Measurements from ENCODE around the gene KCNQ5.
"Not testable (repeated sequence)": the region's sequence is repeated elsewhere in the genome, so short reads cannot be mapped to it uniquely, and the experiment has no call there.

The KCNQ5 gene

DNA sequence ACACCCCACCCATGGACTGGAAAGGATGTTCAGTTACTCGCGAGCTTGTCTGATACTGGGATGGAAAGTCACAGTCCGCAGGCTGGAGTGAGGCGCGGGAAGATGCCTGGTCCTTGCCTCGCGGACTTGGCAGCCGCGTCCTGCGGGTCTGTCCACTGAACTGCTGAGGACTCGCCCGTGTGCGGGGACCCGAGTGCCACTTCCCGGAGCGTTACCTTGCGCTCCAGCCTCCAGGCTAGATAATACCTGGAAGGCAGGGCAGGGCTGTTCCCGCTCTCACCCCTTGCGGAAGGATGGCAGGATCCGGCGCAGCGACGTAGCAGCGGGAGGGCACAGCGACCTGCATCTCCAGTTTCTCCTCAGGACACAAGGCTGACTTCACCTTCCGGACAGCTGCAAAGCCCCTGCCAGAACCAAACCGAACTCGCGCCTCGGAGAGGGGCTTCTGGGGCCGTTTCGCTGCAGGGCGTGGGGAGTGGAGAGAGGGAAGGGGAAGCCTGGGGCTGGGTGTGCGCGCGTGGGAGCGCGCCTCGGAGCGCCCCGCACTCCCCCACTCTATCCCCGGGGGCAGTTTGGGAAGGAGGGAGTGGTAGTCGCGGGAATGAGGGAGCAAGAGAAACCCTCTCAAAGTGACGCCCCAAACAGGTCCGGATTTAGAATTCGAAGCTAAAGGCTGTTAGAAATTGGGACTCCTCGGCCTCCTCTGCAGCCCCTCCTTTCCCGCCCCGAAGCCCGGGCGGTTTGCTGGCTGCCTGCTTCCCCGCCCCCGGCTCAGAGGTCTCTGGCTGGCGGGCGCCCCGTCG, at the start of gene KCNQ5:
Gene KCNQ5 (plus strand): TSS at position 774 of the 803 bp plus-strand sequence.
- DNase-seq: peak; percentile 27 to 83

DNA sequence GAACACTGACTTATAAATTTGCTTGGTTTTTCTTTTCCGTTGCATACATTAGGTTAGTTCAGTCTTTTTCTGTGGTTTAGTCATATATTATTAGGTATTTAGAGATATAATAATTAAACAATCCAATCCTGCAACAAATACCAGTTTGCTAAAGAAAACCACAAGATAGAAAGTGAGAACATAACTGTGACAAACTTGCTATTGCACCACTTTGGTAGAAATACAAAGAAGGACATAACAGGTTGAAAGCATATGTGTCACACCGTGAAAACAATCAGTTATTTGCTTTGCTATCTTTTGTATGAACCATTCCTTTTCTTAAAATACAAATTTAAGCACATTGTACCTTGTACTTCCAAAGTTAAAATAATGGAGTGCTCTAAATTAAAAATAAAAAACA, 42.0 kb upstream of the KCNQ5 start:
- peak; percentile 65 to 77 for DNase-seq

DNA sequence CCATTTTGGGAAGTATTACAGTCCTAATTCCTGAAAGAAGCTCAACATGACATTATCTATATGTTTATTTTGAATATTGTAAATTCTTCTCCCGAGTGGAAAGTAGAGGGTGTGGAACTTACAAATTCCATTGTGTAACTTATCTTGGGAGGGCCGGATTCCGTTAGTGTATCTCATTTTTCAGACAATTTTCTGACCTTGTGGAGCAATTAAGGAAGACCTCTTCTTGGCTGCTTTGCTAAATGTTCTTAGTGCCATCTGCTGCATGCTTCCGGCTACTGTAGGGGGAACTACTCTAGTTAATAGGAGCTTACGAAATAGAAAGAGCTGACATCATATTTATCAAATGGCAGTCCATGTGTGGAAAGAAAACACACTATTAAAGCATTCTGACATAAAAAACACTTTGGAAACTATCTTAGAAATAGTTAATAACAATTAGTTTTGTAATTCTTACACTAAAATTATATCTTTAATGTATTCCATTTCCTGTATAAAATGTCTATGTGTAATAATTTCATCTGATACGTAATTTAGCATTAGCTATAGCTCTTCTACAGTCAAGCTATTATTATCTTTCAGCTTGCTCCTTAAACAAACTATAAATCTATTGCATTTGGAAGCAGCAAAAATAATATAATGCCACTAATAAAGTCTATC, 41.5 kb upstream of the KCNQ5 start:
- peak; percentile 97 to 99 for DNase-seq

DNA sequence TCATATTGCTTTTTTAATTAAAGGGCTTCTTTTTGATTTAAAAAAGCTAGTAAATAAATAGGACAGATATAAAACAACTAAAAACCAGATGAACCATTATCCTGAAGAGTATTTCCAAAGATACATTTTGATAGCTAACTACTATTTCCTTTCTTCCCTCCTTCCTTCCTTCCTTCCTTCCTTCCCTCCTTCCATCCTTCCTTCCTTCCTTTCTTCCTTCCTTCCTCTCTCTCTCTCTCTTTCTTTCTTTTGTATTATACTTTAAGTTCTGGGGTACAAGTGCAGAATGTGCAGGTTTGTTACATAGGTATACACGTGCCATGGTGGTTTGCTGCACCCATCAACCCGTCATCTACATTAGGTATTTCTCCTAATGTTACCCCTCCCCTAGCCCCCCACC, 40.9 kb upstream of the KCNQ5 start:
- DNase-seq: not testable (repeated sequence)

DNA sequence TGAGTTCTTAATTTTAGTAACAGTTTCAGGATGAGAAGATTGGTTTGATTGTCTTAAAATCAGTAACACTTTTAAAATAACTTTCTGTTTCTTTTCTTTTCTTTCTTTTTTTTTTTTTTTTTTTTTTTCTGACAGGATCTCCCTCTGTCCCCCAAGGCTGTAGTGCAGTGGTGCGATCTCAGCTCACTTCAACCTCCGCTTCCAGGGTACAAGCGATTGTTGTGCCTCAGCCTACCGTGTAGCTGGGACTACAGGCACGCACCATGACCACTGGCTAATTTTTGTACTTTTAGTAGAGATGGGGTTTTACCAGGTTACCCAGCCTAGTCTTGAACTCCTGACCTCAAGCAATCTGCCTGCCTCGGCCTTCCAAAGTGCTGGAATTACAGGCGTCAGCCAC, 33.7 kb upstream of the KCNQ5 start:
- DNase-seq: no peak

DNA sequence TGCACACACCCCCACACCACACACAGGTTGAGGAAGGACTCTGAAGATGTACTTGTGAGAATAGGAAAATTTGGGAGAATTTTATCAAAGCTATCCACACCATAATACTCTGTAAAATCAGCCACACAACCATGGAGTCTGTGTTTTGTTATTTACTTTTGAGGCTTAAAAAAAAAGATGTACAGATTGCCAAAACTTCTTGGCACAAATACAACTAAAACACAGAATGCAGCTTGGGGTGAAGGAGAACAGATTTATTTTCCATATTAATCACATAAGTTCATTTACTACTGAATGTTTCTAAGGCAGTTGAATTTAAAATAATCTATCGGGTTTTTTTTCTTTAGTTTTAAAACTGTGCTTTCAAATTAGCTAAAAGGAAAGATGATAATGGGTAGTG, 32.8 kb upstream of the KCNQ5 start:
- no peak for DNase-seq

DNA sequence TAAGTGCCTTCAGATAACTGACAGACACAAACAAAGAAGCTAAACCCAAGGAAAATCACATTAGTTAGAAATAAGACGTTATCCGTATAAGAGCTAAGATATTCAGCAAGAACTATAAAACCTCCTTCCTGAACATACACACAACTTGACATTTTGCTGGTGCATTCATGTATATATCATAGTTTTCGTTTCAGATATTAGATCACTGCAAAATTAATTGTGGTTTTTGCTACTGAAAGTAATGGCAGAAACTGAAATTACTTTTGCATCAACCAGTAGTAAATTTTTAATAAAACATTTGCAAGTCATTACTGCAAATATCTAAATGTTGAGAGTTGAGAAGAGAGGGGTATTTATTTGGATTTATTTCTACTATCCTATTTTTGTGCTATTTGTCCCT, 26.1 kb upstream of the KCNQ5 start:
- no peak for DNase-seq

DNA sequence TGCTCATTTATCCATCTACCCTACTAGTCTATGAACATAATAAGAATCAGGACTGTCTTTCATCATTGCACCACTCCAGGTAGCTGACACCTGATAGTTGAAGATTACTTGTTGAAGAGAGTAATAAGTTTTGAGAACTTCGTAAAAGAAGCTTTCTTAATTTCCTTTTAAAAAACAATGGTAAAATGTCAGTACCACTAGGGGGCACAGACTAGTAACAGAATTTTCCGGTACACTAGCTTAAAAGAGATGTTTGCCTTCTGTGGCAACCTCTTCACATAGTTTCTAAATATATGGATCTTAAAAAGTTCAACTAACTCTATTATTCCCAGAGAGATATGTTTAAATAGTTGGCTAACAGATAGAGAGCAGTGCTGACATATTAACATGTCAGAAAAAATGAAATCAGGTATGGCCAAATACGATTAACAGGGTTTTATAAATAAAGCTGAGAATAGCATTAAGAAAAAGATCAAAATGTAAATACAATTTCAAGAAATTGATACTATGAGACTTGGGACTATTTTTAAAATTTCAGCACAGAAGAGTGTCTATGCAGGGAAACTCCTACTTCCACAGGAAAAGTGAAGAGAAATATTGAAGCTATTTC, 5.4 kb upstream of the KCNQ5 start:
- DNase-seq: peak; percentile 68 to 78

DNA sequence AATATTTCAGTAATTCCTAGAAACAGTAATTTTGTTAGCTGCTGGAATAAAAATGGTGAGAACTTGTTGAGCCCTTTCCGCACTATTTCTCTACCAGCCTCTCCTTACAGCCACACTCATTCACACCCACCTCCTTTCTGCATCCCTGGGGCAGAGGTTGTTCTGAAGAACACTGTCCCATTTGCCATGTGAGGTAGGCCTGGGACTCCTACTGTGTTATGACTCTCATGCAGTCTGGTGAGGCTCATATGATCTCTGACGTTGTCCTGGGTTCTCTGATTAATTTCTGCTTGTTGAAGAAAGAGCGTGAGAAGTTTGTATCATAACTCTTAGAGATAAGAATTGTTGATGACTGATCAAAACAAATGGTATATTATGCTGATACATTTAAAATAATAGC, 4.1 kb upstream of the KCNQ5 start:
- DNase-seq: no peak

DNA sequence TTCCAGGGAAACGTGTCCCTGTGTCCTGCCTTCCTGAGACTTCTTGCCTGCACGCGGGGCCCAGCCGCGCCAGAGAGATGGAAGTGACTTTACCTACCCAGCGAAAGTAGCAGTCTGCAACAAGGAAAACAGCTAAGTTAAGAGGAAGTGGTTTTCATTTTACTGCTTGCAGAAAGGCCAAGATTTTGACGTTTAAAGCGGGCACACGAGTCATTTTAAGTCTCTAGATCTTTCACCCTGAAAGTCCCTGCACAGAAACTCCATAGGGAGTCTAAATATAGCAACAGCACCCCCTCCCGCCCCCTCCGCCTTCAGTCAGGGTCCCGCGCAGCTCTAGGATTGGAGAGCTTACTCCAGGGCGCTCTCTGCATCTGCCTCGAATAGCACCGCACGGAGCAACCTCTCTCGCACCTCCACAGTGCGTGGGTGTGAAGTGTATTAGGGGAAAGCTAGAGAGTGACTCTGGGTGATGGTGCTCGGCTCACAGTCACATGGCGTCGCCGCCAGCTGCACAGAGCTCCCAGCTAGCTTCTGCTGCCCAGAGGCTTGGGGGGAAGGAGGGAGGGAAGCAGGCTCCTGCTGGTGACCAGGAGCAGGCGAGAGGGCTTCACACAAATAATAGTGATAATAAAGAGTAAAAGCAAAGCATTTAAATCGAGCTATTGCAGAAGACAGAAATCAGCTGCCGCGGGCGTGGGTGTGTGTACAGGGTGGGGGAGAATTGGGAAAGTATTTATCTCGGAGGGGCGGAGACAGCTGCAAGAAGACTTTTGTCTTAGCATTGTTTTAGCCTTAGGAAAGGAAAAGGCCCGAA, 1.8 kb upstream of the KCNQ5 start:
- DNase-seq: peak; percentile 77 to 78

DNA sequence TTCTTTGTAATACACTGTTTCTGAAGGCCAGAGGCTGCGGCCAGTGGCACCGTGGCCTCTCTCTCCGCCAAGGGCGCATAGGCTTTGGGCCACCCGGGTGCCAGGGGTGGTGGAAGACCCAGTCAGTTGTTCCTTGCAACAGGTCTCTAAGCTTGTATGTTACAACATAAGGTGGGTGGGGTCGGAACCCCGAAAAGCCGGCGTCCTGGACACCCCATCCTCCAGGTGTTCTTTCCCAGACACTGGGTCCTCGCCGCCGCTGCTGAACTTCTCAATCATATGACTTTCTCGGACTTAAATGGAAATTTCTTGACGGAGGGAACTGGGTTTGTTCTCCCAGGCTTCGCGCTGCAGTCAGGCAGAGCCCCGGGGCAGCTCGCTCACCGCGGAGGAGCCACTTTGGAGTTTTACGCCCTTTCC, 983 bp upstream of the KCNQ5 start:
- no peak for DNase-seq

DNA sequence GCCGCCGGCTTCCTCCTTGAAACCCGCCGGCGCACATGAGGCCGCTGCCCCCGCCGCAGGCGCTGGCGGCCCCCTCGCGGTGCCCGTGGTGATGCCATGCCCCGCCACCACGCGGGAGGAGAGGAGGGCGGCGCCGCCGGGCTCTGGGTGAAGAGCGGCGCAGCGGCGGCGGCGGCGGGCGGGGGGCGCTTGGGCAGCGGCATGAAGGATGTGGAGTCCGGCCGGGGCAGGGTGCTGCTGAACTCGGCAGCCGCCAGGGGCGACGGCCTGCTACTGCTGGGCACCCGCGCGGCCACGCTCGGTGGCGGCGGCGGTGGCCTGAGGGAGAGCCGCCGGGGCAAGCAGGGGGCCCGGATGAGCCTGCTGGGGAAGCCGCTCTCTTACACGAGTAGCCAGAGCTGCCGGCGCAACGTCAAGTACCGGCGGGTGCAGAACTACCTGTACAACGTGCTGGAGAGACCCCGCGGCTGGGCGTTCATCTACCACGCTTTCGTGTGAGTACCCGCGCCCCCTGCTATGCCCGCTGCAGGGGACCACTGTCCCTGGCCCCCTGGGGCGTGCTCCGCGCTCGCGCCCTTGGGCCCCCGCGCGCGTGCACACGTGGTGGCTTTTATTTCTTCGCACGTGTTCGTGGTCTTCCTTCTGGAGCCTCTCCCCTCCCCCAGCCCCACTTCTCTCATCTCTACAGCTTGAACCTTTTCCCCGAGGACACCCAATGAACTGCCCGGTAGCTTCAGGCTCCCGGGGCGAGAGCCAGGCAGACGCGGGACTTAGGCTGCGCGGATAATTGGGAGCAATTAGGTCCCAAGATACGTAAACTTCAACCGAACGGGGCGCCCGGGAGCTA, 453 bp downstream of the KCNQ5 start:
- DNase-seq: peak; percentile 63 to 83

DNA sequence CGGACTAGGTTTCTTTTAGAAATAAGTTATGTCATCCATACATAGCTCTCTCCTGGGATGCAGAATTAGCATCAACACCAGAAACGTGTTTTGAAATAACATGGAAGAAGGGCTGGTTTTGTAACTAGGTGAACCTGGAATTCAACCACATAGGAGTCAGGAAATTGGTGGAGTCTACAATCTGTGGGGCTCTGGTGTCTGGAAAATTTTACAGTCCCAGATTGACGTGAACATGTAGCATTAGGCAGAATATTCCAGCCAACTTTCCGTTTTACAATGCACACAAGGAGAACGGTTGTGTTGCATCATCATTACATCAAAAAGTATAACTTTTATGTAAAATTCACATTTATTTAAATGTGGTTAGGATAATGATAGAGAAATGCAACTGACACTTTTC, 1.9 kb downstream of the KCNQ5 start:
- no peak for DNase-seq

DNA sequence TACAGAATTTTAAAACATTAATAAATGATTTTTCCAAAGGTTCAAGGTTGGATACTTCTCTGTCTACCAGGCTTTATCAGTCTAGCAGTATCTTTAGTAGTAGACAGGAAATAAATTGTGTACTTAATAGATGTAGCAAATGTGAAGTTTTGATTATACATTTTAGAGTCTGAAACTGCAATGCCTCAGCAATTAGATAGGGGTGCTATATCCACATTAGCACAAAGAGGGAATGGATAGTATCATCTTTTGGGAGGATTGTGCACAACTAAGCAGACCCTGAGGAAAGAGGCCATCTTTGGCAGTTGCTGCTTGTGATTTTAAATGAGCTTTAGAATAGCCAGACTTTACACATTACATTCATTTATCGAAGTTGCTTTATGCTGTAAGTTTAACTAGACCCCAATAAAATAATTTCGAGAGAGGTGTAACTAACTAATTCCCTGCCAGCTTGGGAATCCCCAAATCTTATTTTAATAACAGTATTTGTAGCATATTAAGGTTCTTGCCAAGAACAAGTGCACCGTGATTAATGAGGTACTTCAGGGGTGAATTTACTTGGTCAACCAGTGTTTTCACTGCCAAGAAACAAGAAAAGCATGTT, 2.8 kb downstream of the KCNQ5 start:
- peak; percentile 87 to 94 for DNase-seq

DNA sequence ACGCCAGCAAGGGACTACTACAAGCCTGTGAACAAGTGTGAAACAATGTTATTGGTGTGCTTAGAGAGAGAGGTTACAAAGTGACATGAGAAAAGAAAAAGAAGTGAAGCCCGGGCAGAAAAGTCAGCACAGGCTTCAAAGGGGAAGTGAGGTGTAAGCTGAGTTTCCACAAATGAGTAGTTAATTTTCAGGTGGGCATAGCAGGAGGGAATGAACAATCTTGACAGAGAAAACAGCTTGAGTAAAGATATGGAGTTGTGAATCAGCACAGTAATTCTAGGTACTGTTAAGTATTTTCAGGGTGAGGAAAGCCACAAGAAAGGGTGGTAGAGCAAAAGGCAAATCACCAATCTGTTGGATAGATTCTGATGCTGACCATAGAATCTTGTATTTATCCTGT, 4.3 kb downstream of the KCNQ5 start:
- DNase-seq: peak; percentile 17 to 18

DNA sequence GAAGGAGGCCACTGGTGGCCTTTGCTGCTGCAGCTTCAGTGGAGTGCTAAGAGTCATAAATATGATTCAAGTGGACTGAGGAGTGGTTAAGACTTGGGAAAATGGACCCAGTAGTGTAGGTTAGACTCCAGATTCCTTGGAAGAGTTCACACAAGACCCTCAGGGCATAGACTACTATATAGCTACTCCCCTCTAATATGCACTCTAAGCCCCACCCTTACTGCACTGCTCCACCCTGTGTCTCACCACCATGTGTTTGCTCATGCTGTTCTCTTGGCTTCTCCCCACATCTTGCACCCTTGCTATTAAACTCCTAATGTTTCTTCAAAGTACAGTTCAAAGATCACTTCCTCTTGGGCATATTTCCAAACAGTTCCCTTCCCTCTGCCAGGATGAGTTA, 5.7 kb downstream of the KCNQ5 start:
- no peak for DNase-seq

DNA sequence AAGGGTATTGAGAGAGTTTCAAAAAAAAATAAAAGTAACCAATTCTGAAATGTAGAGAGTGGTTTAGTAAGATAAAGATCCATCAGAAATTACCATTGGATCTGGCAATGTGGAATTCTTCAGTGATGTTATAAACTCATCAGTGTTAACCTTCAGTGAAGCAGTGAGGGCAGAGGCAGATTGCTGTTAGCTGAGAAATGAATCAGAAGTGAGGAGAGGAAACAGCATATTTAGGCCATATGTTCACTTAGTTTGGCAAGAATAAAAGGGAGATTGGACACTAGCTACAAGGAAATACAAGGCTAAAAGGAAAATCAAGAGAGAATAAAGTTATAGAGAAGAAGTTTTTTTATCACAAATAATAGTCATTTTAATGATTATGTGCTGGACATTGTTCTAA, 9.6 kb downstream of the KCNQ5 start:
- no peak for DNase-seq

DNA sequence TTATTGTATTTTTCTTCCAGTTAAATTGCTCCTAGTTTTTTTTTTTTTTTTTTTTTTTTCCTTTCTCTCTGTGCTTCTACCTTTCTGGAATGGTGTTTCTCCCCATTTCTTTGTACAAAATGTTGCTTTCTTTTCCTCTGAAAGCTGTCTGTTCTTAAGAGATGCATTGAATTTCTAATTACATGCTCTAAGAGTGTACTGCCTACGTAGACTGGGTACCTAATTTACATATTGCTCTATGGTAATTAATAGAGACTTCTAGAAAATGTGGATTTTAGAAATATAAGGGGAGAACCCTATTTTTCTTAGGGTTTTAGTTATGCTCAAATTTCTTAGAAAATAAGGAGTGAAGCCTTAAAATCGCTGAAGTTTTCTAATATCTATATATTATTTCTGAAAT, 13.8 kb downstream of the KCNQ5 start:
- no peak for DNase-seq

DNA sequence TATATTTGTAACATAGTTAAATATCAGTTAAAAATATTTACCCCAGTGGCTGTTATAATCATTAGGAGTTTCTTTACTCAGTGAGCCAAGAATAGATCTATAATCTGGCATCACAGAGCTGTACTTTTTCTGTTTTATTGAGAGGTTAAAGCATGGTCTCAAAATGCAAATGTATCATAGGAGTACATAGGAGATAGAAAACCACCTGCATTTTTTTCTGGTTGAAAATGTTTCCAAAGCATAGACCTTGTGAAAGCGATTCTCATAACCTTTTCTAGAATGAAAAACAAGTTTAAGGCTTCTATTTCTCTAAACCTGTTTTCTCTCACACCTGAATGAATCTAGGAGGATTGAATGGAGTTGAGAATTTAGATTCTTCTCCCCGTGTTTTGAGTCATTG, 14.4 kb downstream of the KCNQ5 start:
- DNase-seq: no peak

DNA sequence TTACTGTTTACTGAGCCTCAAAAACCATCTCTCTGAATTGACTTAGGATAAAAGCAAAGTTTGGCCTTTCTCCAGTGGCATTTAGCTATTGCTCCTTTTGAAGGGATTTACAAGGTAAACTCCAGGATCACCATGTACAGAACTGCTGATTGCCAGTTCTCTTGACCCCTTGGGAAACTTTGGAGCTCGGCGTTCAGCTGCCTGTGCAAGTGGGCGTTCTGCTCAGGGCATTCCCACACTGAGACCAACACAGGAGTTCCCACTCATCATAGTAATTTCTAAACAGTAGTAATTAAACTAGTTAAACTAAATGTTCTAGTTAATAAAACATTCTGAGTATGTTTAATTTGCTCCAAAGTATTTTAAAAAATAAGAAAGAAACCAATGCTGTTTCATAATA, 14.9 kb downstream of the KCNQ5 start:
- no peak for DNase-seq

DNA sequence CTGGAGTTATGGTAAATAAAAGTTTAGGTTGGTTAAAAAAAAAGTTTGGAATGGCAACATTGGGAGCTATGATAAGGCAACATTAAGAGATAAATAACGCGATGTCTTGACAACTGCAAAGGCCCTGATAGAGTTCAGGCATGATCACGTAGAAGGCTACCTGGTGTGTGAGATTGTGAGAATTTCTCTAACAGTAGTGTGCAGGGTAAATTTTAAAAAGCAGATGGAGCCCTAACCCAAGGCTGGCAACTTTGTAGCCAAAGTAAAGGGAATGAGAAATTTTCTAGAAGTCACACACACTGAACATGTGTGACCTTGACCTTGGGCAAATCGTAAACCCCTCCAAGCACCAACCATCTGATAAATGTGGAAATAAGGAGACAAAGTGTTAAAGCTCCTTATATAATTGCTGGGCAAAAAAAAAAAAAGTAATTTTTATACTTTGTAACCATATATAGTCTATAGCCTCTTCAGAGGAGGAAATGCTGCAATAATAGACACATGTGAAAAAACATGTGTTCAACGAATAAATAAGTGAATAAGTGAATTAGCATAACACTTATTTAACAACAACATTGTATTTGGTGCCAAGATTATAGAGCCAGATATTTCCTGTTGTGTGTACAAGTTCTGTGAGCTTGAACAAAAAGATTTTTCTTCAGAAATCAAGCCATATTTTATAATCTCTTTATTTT, 18.2 kb downstream of the KCNQ5 start:
- no peak for DNase-seq
